Urinary bladder (tissue), 4 donors: ENCODE measurements around the gene LRP1B. TPM values are rescaled to one million over a fixed set of nuclear protein-coding genes. Genes with fewer than 3 reads are reported as not detected.

ENCODE experiments used
- DNase-seq: peaks from one replicate; pipeline ENCODE4 v3.0.0-alpha.2; 2015; ENCODE audit errors: extremely low spot score
- H3K27ac ChIP-seq: one replicate; pipeline ENCODE4 v1.5.1; 2013; ENCODE audit warnings: low read depth, mild to moderate bottlenecking, moderate library complexity
- H3K36me3 ChIP-seq: one replicate; pipeline ENCODE4 v1.6.1; 2013; ENCODE audit warnings: mild to moderate bottlenecking, moderate library complexity; ENCODE audit not compliant: insufficient read depth
- H3K4me1 ChIP-seq: one replicate; pipeline ENCODE4 v1.6.1; 2013; ENCODE audit warnings: mild to moderate bottlenecking, moderate library complexity; ENCODE audit not compliant: insufficient read depth
- H3K4me3 ChIP-seq: one replicate; pipeline ENCODE4 v1.5.1; 2013; ENCODE audit warnings: low read depth, low read length
- WGBS: extraction: QIAGEN DNeasy Blood & Tissue Kit; methylation state at CpG from one replicate; pipeline ENCODE4 v1.1.7; 2013; 5-methylcytosine and 5-hydroxymethylcytosine counted together
- polyA plus RNA-seq: library from polyadenylated mRNA; stranded (reverse); fragments of 200-250 nt; gene quantifications from one replicate; pipeline ENCODE4 v1.2.3, GENCODE V29; 2013
- total RNA-seq: library from RNA; depleted of rRNA; stranded (reverse); fragments of >200 nt; gene quantifications from one replicate; pipeline ENCODE4 v1.2.3, GENCODE V29; 2014
- donor health status: healthy with polysubstance abuse.
- donor health status: healthy.

The LRP1B gene
- total and polyA plus RNA-seq, 2 donors = 0.05 to 13.3 TPM

GRCh38 chr2:140855471-140855870 lies 1275.3 kb downstream of the LRP1B start:
- Histone ChIP-seq H3K4me1 (no peaks in the 10 kb centered on the region), H3K4me3 (no peak overlapping the region), H3K27ac (no peak overlapping the region), H3K36me3 (no peaks in the 10 kb centered on the region)
- WGBS = 68% methylated on average over 2 of the region's 2 CpGs
- no peak for DNase-seq

GRCh38 chr2:140851258-140851981 lies 1279.4 kb downstream of the LRP1B start:
- H3K4me3 ChIP-seq = no peak overlapping the region
- 86% methylated on average over 4 of the region's 4 CpGs for WGBS
- H3K36me3 ChIP-seq = no peaks in the 10 kb centered on the region
- DNase-seq = no peak
- no peak overlapping the region for H3K27ac ChIP-seq
- H3K4me1 ChIP-seq = no peaks in the 10 kb centered on the region

GRCh38 chr2:140843186-140843585 lies 1287.6 kb downstream of the LRP1B start:
- no peak overlapping the region for H3K27ac ChIP-seq
- no peaks in the 10 kb centered on the region for H3K36me3 ChIP-seq
- no peak overlapping the region for H3K4me3 ChIP-seq
- 96% methylated on average over 1 of the region's 1 CpG for WGBS
- H3K4me1 ChIP-seq = no peaks in the 10 kb centered on the region
- DNase-seq = no peak

- no peaks in the 10 kb centered on the region for H3K36me3 ChIP-seq
- H3K4me3 ChIP-seq = no peak overlapping the region
- no peak for DNase-seq
- WGBS = 85% methylated on average over 3 of the region's 3 CpGs
- no peak overlapping the region for H3K27ac ChIP-seq
- H3K4me1 ChIP-seq = no peaks in the 10 kb centered on the region
Measured at GRCh38 chr2:140842110-140842509, 1288.7 kb downstream of the LRP1B start.

DNA sequence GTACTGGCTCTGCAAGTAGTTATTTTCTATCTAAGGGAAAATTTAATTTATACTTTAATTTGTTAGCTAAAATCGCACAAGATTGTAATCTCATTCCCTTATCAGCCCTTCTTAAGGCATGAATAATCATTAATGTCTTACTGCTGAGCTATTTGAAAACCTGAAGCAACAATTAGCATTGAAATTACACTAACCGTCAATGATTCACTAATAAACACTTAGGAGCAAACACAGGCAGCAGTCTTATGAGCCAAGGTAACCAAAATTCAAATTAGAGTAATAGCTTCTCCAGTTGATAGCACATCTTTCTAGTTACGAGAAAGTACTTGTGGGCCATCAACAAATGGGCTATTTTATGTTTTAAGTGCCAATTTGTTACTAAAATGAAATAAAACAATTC lies 1289.7 kb downstream of the LRP1B start:
- no peak for DNase-seq
- no peak overlapping the region for H3K27ac ChIP-seq
- H3K36me3 ChIP-seq = no peaks in the 10 kb centered on the region
- 57% methylated on average over 3 of the region's 3 CpGs for WGBS
- no peaks in the 10 kb centered on the region for H3K4me1 ChIP-seq
- no peak overlapping the region for H3K4me3 ChIP-seq

DNA sequence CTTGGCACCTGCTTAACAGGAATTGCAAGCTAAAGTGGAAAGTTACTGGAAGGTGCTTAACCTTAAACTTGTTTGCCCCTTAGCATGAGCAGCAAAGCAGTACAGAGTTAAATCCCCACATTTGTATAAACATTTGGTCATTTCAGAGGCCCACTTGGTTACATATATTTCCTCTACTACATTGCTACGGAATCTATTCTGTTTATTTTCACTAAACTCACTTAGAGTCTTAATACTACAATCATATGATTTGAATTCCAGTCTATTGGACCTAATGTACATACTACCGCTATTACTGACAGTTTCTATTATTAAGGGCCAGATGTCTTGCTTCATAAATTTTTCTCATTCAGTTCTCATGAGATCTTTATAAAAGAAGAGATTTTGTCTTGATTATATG lies 1294.0 kb downstream of the LRP1B start:
- H3K27ac ChIP-seq = no peak overlapping the region
- no peaks in the 10 kb centered on the region for H3K36me3 ChIP-seq
- H3K4me3 ChIP-seq = no peak overlapping the region
- no peaks in the 10 kb centered on the region for H3K4me1 ChIP-seq
- WGBS = 67% methylated on average over 2 of the region's 2 CpGs
- DNase-seq = no peak

- Histone ChIP-seq H3K4me3 (no peak overlapping the region), H3K27ac (no peak overlapping the region), H3K36me3 (no peaks in the 10 kb centered on the region), H3K4me1 (no peaks in the 10 kb centered on the region)
- no peak for DNase-seq
- WGBS = 60% methylated on average over 7 of the region's 7 CpGs
Measured at GRCh38 chr2:140835079-140835478, 1295.7 kb downstream of the LRP1B start.

DNA sequence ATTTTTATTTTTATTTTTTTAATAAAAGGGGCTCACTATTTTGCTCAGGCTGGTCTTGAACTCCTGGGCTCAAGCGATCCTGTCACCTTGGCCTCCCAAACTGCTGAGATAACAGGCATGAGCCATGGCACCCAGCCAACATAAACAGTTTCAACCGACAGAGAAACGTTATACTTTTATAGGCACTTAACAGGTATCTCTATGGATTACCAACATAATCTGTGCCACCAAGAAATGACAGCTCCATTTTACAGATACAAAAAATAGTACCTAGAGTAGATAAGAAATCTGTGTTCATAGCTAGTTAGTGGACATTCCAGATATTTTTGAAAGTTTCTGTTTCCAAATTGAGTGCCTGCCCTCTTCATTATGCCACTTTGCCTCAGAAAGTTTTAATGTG lies 1316.7 kb downstream of the LRP1B start:
- no peak for DNase-seq
- Histone ChIP-seq H3K27ac (no peak overlapping the region), H3K36me3 (no peaks in the 10 kb centered on the region), H3K4me1 (no peaks in the 10 kb centered on the region), H3K4me3 (no peak overlapping the region)
- 28% methylated on average over 3 of the region's 3 CpGs for WGBS

DNA sequence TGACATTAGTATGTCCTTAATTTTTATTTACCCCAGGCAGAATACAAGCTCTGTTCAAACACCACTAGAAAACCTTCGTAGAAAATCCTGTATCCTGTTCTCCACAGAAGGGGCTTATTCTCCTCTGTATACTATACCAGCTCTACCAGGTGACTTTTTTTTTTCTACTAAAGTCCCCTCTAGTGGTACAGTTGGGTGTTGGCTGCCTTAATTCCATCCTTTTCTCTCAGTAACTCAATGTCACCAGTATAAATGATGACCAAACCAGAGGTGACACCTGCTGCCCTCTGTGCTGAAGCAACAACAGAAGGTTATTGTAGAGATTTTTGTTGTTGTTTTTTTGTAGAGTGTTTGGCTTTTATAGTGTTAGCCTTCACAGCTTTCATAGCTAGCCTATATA lies 1322.0 kb downstream of the LRP1B start:
- Histone ChIP-seq H3K4me3 (no peak overlapping the region), H3K27ac (no peak overlapping the region), H3K36me3 (no peaks in the 10 kb centered on the region), H3K4me1 (no peaks in the 10 kb centered on the region)
- no peak for DNase-seq
- WGBS = 91% methylated on average over 1 of the region's 1 CpG

- no peak for DNase-seq
- Histone ChIP-seq H3K4me3 (no peak overlapping the region), H3K27ac (no peak overlapping the region), H3K4me1 (no peaks in the 10 kb centered on the region), H3K36me3 (no peaks in the 10 kb centered on the region)
- 34% methylated on average over 1 of the region's 1 CpG for WGBS
Measured at GRCh38 chr2:140808211-140808610, 1322.6 kb downstream of the LRP1B start.

GRCh38 chr2:140804700-140805260 lies 1326.0 kb downstream of the LRP1B start:
- WGBS = 64% methylated on average over 1 of the region's 1 CpG

DNA sequence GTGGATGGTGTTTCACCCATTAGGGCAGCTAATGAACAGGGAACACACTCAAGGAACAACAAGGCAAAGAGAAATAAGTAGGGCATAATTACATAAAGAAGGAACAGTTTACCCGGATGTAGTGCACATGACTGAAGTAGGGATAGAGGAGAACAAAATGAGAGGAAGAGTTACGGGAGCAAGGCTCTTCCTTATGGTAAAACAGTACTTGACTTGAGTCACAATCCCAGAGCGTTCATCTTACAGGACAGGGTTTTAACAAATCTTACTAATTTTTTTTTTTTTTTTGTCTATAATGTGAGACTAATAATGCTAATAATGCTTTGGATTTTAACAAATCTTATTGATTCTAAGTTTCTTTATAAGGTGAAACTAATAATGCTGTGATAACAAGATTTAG lies 1329.5 kb downstream of the LRP1B start:
- Histone ChIP-seq H3K36me3 (no peaks in the 10 kb centered on the region), H3K4me1 (no peaks in the 10 kb centered on the region), H3K4me3 (no peak overlapping the region), H3K27ac (no peak overlapping the region)
- no peak for DNase-seq
- WGBS = 94% methylated on average over 3 of the region's 3 CpGs

More at GRCh38 chr2:140804700-140805260, 1326.0 kb downstream of the LRP1B start:
- Histone ChIP-seq H3K36me3 (no peaks in the 10 kb centered on the region), H3K4me3 (no peak overlapping the region), H3K4me1 (no peaks in the 10 kb centered on the region), H3K27ac (no peak overlapping the region)
- DNase-seq = no peak

- DNase-seq = no peak
- WGBS = 86% methylated on average over 4 of the region's 4 CpGs
- no peaks in the 10 kb centered on the region for H3K4me1 ChIP-seq
Measured at GRCh38 chr2:140797718-140798117, 1333.1 kb downstream of the LRP1B start.

GRCh38 chr2:140791802-140792201 lies 1339.0 kb downstream of the LRP1B start:
- Histone ChIP-seq H3K4me1 (no peaks in the 10 kb centered on the region), H3K36me3 (no peaks in the 10 kb centered on the region), H3K27ac (no peak overlapping the region), H3K4me3 (no peak overlapping the region)
- WGBS = 72% methylated on average over 2 of the region's 2 CpGs
- no peak for DNase-seq

More at GRCh38 chr2:140797718-140798117, 1333.1 kb downstream of the LRP1B start:
- H3K4me3 ChIP-seq = no peak overlapping the region
- H3K36me3 ChIP-seq = no peaks in the 10 kb centered on the region
- no peak overlapping the region for H3K27ac ChIP-seq
